GM13977 (cell line): ENCODE results near the gene AKAP13.

Experiments
- DNase-seq: peaks from one replicate; pipeline ENCODE4 v3.0.0; 2012; ENCODE audit warnings: low spot score
- in situ Hi-C: fragments of 300-500 bp; cut with MboI; formaldehyde crosslinking; loops from one replicate; pipeline ENCODE4 v1.12.0; 2022; ENCODE audit warnings: low sequenced_read_pairs, low pct_unique_long_range_greater_than_20kb, mixed read lengths, inconsistent platforms; ENCODE audit not compliant: unreplicated experiment
- TF ChIP-seq, protein P1 (sequence below): IDR thresholded peaks from 2 replicates; pipeline ENCODE4 v1.5.1; 2012; ENCODE audit warnings: mild to moderate bottlenecking, control low read depth; ENCODE audit not compliant: insufficient read depth; ENCODE audit errors: extremely low read depth, missing control alignments

AKAP13 gene

DNA sequence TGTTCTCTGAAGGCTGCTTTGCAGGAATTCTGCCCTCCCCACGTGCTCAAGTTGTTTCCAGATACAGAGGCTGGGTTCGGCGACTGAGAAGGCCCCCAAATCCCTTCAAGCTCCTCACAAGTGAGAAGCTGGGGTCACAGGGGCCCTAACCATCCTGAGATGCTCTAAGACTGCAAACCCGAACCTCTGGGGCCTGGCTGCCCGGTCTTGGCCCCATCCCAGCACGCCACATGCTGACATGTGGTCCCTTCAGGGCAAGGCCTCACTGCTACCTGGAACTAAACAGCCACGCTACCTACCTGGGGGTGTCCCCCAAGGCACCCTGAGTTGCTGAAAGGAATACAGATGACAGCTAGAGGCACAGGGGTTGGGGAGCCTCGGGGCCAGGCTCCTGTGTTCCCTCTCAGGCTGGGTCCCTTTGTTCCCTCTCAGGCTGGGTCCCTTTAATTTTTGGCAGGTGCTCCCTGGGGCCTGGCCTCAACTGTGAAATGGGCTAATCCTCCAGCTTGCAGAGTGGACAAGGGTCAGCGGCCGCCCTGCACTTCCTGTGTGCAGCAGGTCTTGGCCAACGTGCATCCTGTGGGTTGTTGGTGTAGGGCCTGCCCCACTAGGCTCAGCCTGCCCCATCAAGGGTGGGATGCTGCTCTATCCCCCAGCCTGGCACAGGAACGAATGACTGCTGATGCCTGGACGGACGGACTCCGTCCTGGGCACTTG lies 381.8 kb downstream of the AKAP13 start:
- TF ChIP-seq, protein P1, sequence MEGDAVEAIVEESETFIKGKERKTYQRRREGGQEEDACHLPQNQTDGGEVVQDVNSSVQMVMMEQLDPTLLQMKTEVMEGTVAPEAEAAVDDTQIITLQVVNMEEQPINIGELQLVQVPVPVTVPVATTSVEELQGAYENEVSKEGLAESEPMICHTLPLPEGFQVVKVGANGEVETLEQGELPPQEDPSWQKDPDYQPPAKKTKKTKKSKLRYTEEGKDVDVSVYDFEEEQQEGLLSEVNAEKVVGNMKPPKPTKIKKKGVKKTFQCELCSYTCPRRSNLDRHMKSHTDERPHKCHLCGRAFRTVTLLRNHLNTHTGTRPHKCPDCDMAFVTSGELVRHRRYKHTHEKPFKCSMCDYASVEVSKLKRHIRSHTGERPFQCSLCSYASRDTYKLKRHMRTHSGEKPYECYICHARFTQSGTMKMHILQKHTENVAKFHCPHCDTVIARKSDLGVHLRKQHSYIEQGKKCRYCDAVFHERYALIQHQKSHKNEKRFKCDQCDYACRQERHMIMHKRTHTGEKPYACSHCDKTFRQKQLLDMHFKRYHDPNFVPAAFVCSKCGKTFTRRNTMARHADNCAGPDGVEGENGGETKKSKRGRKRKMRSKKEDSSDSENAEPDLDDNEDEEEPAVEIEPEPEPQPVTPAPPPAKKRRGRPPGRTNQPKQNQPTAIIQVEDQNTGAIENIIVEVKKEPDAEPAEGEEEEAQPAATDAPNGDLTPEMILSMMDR, result no peak
- DNase-seq, result no peak
- in situ Hi-C loops, result no loop called here

DNA sequence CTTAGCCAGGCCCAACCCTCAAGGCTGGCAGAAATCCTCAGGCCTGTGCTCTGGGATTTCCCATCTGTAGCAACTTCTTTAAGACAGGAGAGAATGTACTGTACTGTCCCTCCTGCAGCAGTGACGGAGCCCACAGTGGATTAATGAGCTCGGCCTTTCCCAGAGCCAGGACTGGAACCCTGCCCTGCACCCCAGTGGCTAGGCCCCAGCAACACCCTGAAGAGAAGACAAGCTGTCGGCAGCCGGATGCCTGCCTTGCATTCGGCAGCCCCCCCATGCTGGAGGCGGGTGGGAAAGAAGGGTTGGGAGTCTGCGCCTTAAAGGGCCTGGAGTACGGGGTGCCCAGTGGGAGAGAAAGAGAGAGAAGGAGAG lies 382.3 kb downstream of the AKAP13 start:
- DNase-seq, result no peak
- TF ChIP-seq, protein P1, result no peak
- in situ Hi-C loops, result no loop called here

DNA sequence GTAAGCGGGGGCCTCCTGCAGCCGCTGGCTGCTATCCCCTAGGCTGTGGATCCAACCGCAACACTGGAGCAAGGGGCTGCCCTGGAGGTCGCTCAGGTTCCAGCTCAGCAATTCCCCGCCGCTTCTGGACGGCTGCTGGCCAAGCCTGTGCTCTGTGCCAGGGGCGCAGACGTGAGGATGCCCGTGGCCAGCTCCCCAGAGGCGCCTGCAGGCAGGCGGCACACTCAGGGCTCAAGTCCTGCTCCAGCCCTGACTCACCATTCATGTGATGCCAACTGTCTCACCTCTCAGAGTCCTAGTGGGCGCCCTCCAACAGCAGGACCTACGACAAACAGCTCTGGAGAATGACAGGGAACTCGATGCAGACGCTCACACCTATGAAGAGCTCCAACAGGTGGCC lies 382.8 kb downstream of the AKAP13 start:
- in situ Hi-C loops, result no loop called here
- TF ChIP-seq, protein P1, result no peak
- DNase-seq, result no peak

DNA sequence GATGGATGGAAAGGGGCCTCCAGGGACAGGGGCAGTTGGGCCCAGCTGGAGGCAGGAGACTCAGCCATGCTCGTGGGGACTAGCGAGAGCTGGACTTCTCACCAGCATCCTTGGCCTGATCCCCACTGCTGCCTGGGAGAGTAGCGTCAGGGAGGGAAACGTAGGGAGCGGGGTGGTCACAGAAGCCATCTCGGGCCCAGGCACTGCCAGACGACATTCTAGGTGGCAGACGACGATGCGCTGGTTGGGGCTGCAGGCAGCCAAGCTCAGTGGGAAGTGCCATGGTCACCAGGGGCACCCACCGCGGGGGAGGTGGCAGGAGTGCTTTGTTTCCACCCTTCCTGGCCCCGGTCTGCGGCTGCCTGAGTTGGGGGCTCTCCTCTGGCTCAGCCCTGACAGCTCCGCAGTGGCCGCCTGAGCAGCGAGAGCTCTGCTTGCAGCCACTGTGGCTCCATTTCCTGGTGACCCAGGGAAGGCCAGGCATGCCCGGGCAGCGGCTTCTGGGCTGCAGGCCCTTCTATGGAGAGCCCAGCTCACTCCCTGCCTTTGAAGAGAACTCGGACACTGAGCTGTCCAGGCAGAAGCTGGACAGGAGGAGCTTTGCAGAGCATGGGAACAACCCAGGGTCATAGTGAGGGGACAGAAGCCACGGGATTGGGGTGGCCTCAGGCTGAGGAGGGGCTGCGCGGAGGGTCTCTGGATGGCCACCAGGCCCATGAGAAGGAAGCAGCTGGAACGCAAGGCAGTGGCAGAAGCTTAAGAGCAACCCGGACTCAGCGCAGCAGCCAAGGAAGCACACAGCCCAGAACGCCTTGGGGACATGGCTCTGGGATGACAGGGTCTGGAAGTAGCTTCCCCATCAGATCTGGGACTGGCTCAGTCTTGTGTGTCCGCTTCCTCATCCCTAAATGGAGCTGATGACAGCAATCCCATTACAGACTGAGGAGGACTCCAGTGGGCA lies 383.6 kb downstream of the AKAP13 start:
- TF ChIP-seq, protein P1, result no peak
- DNase-seq, result no peak
- in situ Hi-C loops, result no loop called here

DNA sequence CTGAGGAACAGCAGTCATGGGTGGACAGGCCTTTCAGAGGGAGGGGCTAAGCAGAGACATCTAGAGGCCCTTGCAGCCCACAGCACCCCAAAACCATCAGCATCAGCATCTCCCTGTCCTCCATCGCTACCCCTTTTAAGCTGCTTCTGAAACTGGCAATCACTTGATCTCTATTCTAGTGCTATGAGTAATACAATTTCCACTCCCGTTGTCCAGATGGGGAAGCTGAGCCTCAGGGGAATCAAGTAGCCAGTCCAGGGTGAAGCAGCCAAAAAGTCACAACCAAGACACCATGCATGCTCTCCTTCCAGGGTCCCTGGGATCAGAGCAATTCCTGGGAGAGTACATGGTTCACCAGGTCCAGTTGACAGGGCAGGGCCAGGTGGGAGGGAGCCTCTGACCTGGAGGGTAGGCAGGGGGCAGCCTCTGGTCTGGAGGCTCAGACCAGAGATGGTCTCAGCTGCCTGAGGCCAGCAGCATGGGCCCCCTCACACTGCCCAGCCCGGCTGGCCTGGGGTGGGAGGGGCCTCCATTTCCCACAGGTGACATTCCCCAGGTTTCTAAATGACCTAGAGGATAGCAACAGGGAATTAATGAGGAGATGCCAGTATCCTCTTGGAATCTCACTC lies 384.4 kb downstream of the AKAP13 start:
- no peak for DNase-seq
- in situ Hi-C loops, result no loop called here
- TF ChIP-seq, protein P1, result no peak

DNA sequence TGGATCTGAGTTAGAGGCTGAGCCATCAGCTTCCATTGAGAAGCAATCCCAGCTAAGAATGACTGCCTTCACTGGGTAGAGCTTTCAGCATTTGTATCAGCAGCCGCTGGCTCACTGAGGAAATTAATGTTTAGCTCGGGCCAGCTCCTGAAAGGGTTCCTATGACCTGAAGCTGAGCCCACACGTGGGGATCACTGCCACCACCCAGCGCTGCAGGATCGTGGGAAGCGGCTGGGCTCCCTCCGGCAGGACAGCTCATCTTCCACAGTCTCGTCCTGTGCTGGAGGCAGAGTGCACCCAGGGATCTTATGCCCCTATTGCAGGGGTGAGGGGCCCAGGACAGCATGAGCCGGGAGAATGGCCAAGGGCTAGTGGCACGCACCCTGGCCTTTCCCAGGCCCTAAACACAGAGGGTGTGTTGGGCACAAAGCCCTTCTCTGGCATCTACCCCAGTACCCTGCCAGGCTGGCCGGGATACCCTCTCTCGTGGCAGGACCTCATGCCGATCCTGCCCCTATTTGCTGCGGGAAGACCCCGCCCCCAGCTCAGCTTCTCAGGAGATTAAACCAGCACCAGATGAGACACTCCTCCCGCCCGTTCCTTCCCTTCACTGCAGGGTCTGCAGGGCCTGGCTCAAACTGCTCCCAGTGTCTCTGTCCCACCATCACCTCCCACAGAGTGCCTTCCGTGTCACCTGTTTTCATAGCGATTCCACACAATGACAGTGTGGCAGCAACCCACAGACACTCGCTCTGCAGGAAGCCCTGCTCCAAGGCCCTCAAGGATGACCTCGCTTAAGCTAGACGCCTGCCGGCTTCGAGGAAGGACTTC lies 385.8 kb downstream of the AKAP13 start:
- TF ChIP-seq, protein P1, result no peak
- DNase-seq, result no peak
- in situ Hi-C loops, result no loop called here
